Measurements from ENCODE around the gene SLC22A23.

Gene SLC22A23

GRCh38 chr6:3233321-3233720 is 223.5 kb downstream of the SLC22A23 start:
- no peak for DNase-seq
- peaks cover 17% of the 10 kb centered on the region for H3K27me3 Mint-ChIP-seq (ENCODE audit: low read depth, poor library complexity)
- H3K27ac Mint-ChIP-seq = no peak overlapping the region
- peak overlapping the region; percentile 94 for H3K4me3 Mint-ChIP-seq
- H3K36me3 Mint-ChIP-seq (ENCODE audit: low read depth) = no peaks in the 10 kb centered on the region
- no peaks in the 10 kb centered on the region for H3K9me3 Mint-ChIP-seq
- no peak for TF ChIP-seq CTCF (IDR thresholded peaks at IDR 0.05)
- peaks cover 86% of the 10 kb centered on the region for H3K4me1 Mint-ChIP-seq

- peaks cover 76% of the 10 kb centered on the region for H3K4me1 Mint-ChIP-seq
- H3K9me3 Mint-ChIP-seq = no peaks in the 10 kb centered on the region
- H3K27ac Mint-ChIP-seq = no peak overlapping the region
- H3K4me3 Mint-ChIP-seq = peak overlapping the region; percentile 94
- no peak for TF ChIP-seq CTCF (IDR thresholded peaks at IDR 0.05)
- peaks cover 17% of the 10 kb centered on the region for H3K27me3 Mint-ChIP-seq (ENCODE audit: low read depth, poor library complexity)
- DNase-seq = no peak
- H3K36me3 Mint-ChIP-seq (ENCODE audit: low read depth) = no peaks in the 10 kb centered on the region
These were observed 224.6 kb downstream of the SLC22A23 start for GRCh38 chr6:3232017-3232945.

- H3K4me3 Mint-ChIP-seq = peak overlapping the region; percentile 94
- H3K4me1 Mint-ChIP-seq = peaks cover 73% of the 10 kb centered on the region
- H3K27me3 Mint-ChIP-seq (ENCODE audit: low read depth, poor library complexity) = peaks cover 17% of the 10 kb centered on the region
- H3K9me3 Mint-ChIP-seq = no peaks in the 10 kb centered on the region
- DNase-seq = peak; percentile 85
- H3K36me3 Mint-ChIP-seq (ENCODE audit: low read depth) = no peaks in the 10 kb centered on the region
- no peak for TF ChIP-seq CTCF (IDR thresholded peaks at IDR 0.05)
- peak overlapping the region; percentile 94 for H3K27ac Mint-ChIP-seq
These were observed 225.4 kb downstream of the SLC22A23 start for GRCh38 chr6:3231247-3232016.

GRCh38 chr6:3230900-3231246 is 226.0 kb downstream of the SLC22A23 start:
- H3K9me3 Mint-ChIP-seq = no peaks in the 10 kb centered on the region
- peaks cover 73% of the 10 kb centered on the region for H3K4me1 Mint-ChIP-seq
- no peak for TF ChIP-seq CTCF (IDR thresholded peaks at IDR 0.05)
- H3K36me3 Mint-ChIP-seq (ENCODE audit: low read depth) = peaks cover 3% of the 10 kb centered on the region
- peaks cover 17% of the 10 kb centered on the region for H3K27me3 Mint-ChIP-seq (ENCODE audit: low read depth, poor library complexity)
- peak overlapping the region; percentile 94 for H3K27ac Mint-ChIP-seq
- H3K4me3 Mint-ChIP-seq = peak overlapping the region; percentile 94
- peak; percentile 59 for DNase-seq

- no peak for DNase-seq
- Mint-ChIP-seq H3K27me3 (ENCODE audit: low read depth, poor library complexity) (peaks cover 17% of the 10 kb centered on the region), H3K4me3 (peak overlapping the region; percentile 94), H3K27ac (no peak overlapping the region), H3K36me3 (ENCODE audit: low read depth) (peaks cover 8% of the 10 kb centered on the region), H3K9me3 (no peaks in the 10 kb centered on the region), H3K4me1 (peaks cover 73% of the 10 kb centered on the region)
- no peak for TF ChIP-seq CTCF (IDR thresholded peaks at IDR 0.05)
These were observed 226.5 kb downstream of the SLC22A23 start for GRCh38 chr6:3230256-3230882.
